Measurements from ENCODE around the gene SORCS3.

- TF ChIP-seq POLR2A (IDR thresholded peaks at IDR 0.05) (no peak), CTCF (IDR thresholded peaks at IDR 0.05) (no peak)
Observed at GRCh38 chr10:104872691-104873090, 231.6 kb downstream of the SORCS3 start.

All from right lobe of liver (tissue), 4 donors.